Fibroblast of the aortic adventitia (primary cell): ENCODE measurements around the gene GOLGA6L2. TPM values are rescaled to one million over a fixed set of nuclear protein-coding genes. Genes with fewer than 3 reads are reported as not detected.
"Not testable (repeated sequence)": the region's sequence is repeated elsewhere in the genome, so short reads cannot be mapped to it uniquely, and the experiment has no call there.

ENCODE experiments used
- DNase-seq: peaks from one replicate; pipeline ENCODE4 v3.0.0-alpha.2; 2010; ENCODE audit warnings: low read depth
- H3K4me3 ChIP-seq: 2 replicates; pipeline ENCODE4 v1.5.1; 2011; ENCODE audit warnings: low read depth, mild to moderate bottlenecking, control low read depth, low read length, moderate library complexity
- CTCF ChIP-seq: IDR thresholded peaks from 2 replicates; pipeline ENCODE4 v1.5.1; 2011; ENCODE audit warnings: mild to moderate bottlenecking, low read length, control low read depth, inconsistent platforms; ENCODE audit not compliant: insufficient read depth
- total RNA-seq: library from RNA; depleted of rRNA; stranded (reverse); fragments of >200 nt; gene quantifications from 2 replicates; pipeline ENCODE4 v1.2.3, GENCODE V29; 2012; ENCODE audit warnings: low replicate concordance

GOLGA6L2 gene
- total RNA-seq, 1 donor, result not detected

DNA sequence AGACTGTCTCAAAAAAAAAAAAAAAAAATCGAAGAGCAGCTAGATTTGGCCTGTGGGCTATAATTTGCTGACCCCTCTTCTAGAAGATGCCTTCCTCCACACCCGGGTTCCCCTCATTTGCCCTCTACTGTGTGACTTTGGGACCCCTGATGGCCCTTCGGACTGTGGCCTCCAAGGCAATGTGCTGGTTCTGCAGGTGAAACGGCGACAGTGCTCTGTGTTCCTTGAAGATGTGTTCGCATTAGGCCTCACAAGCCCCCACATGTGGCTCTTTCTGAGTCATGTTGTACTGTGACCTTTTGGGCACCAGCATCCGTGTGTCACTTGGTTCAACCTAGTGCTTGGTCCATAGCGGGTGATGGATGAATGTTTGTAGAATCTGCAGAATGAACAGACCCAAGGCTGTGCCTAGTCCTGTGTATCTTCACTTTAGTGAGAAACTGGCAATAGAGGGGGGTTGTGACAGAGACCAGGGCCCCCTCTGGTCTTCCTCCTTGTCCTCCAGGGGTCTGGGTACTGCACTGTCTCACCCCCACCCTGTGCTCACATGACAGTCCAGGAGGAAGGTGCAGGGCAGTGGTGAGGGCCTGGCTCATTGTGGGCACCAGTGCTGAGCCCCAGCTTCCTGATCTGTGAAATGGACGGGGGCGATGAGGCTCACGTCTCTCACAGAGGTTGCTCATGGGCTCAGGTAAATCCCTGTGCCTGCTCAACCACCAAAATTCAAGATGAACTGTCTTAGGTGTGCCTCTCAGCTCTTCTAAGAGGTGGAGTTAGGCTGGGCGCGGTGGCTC, 22.7 kb downstream of the GOLGA6L2 start:
- TF ChIP-seq CTCF, result no peak
- no peak overlapping the region for H3K4me3 ChIP-seq
- DNase-seq, result no peak

- no peak for DNase-seq
- H3K4me3 ChIP-seq, result no peak overlapping the region
- TF ChIP-seq CTCF, result no peak
Observed at GRCh38 chr15:23422946-23423708, 23.9 kb downstream of the GOLGA6L2 start.

DNA sequence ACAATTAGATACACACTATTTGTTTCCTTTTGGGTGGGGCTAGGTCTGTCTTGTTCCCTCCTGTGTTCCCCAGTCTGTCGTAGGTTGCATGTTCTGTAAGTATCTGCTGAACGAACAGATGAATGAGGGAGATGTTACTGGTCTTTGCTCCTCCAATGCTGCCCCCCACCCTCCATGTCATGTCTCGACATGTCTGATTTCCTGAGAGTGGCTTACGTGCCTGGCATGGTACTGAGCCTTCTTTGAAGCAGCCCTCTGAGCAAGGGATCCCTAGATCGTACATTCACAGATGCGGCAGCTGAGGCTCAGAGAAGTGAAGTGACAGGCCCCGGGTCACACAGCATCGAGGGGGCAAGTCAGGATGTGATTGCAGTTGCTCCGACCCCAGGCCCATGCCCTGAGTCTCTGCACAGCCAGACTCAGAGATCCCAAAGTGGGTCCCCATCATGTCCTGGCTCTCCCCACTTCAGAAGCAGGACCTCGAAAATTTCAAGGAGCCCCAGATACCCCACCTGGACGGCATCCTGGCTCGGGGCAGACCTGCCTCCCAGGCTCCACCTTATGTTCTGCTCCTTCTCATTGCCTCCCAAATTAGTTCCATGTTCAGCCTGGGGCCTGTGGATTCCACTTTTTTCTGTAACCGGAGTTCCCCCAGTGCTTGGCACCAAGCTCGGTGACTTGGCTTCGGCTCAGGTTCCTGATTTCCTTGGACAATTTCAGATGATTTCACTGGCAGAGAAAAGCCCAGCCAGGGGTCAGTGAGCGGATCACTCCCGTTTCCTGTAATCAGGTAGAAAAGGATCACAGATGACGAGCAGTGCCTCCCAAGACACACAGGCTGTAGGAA, 24.7 kb downstream of the GOLGA6L2 start:
- no peak overlapping the region for H3K4me3 ChIP-seq
- no peak for TF ChIP-seq CTCF
- peak; percentile 11 for DNase-seq

GRCh38 chr15:23420806-23421575, 26.1 kb downstream of the GOLGA6L2 start:
- no peak overlapping the region for H3K4me3 ChIP-seq
- no peak for TF ChIP-seq CTCF
- peak; percentile 33 for DNase-seq

- no peak overlapping the region for H3K4me3 ChIP-seq
- no peak for DNase-seq
- no peak for TF ChIP-seq CTCF
Observed at GRCh38 chr15:23416349-23417276, 30.4 kb downstream of the GOLGA6L2 start.

- H3K4me3 ChIP-seq, DNase-seq: not testable (repeated sequence)
Observed at GRCh38 chr15:23415866-23416265, 31.2 kb downstream of the GOLGA6L2 start.
